ENCODE data around the gene PPIF. TPM values are rescaled to one million over a fixed set of nuclear protein-coding genes. Genes with fewer than 3 reads are reported as not detected.

The PPIF gene
- total RNA-seq, 1 donor = 39.1 TPM

DNA sequence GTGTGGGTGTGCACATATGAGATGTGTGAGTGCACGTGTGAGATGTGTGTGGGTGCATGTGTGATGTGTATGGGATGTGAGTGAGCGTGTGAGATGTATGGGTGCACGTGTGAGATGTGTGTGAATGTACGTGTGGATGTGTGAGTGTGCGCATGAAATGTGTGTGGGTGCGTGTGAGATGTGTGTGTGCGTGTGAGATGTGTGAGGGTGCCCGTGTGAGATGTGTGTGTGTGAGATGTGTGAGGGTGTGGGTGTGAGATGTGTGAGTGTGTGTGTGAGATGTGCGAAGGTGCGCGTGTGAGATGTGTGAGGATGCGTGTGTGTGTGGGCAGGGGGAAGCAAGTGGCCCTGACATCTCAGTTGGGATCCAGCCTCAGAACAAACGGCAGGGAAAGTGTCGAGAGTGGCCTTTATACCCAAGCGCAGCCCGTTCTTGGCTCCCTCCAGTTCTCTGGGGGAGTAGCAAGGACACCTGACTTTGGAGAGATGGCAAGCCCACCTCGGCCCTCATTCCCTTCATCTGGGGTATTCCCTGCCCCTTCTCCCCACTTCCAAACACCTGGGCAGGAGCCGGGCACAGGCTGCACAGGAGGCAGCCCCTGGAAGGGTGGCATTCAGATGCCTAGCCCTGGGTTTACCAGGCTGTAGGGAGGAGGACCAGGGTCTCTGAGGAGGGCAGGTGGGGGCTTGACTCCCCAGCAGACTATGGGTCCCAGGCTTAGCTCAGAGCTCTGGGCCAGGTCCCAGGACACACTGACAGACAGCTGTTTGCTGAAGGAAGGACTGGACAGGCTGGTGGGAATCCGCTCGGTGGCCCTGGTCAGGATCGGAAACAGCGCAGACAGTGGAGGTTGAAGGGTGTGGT lies 31.6 kb downstream of the PPIF start:
- H2AFZ ChIP-seq (ENCODE audit: low read length) = no peak overlapping the region
- no peaks in the 10 kb centered on the region for H3K27me3 ChIP-seq (ENCODE audit: insufficient read depth, low read length)
- no peak overlapping the region for H3K27ac ChIP-seq (ENCODE audit: low read depth, low read length)
- H3K4me1 ChIP-seq (ENCODE audit: insufficient read depth, low read length) = peaks cover 49% of the 10 kb centered on the region
- no peaks in the 10 kb centered on the region for H3K9me3 ChIP-seq (ENCODE audit: low read depth, low read length)
- H4K20me1 ChIP-seq (ENCODE audit: insufficient read depth, low read length) = no peaks in the 10 kb centered on the region
- peak; percentile 30 for DNase-seq (ENCODE audit: insufficient read length, low spot score, missing footprints)
- no peak overlapping the region for H3K4me2 ChIP-seq (ENCODE audit: insufficient read depth, low read length)
- H3K4me3 ChIP-seq (ENCODE audit: insufficient read depth, low read length) = no peak overlapping the region
- no peaks in the 10 kb centered on the region for H3K79me2 ChIP-seq (ENCODE audit: insufficient read depth, low read length)
- TF ChIP-seq, protein P1, sequence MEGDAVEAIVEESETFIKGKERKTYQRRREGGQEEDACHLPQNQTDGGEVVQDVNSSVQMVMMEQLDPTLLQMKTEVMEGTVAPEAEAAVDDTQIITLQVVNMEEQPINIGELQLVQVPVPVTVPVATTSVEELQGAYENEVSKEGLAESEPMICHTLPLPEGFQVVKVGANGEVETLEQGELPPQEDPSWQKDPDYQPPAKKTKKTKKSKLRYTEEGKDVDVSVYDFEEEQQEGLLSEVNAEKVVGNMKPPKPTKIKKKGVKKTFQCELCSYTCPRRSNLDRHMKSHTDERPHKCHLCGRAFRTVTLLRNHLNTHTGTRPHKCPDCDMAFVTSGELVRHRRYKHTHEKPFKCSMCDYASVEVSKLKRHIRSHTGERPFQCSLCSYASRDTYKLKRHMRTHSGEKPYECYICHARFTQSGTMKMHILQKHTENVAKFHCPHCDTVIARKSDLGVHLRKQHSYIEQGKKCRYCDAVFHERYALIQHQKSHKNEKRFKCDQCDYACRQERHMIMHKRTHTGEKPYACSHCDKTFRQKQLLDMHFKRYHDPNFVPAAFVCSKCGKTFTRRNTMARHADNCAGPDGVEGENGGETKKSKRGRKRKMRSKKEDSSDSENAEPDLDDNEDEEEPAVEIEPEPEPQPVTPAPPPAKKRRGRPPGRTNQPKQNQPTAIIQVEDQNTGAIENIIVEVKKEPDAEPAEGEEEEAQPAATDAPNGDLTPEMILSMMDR (IDR thresholded peaks at IDR 0.05; ENCODE audit: extremely low read depth, low read depth, low read length) = no peak
- H3K36me3 ChIP-seq (ENCODE audit: insufficient read depth, low read length) = no peaks in the 10 kb centered on the region

DNA sequence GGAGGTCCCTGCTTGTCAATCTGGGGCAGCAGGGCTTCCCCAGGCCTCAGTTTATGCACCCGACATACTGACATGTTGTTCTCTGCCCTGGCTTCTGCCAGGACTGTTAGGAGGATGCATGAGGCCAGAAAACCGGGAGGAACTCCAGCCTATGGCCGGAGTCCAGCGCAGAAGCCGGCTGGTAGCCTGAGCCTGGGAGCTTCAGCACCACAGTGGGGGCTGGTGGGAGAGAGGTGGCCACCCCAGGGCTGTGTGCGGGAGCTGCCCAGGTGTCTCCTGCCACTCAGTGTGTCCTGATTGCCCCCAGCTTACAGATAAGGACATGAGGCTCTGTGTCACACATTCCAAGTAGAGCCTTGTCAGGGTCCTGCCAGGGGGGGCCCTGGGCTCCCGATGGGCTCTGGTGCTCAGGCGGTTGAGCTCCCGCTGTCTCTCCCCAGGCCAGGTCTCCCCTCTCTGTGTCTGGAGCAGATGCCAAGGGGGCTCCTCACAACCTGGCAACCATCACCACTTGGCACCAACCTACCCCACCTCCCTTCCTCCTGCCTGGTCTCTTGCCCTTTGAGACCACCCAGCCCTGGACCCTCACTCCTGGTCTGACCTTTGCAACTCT lies 32.3 kb downstream of the PPIF start:
- DNase-seq (ENCODE audit: insufficient read length, low spot score, missing footprints) = peak; percentile 81
- Histone ChIP-seq H2AFZ (ENCODE audit: low read length) (peak overlapping the region; percentile 60), H4K20me1 (ENCODE audit: insufficient read depth, low read length) (no peaks in the 10 kb centered on the region), H3K27ac (ENCODE audit: low read depth, low read length) (peak overlapping the region; percentile 45), H3K79me2 (ENCODE audit: insufficient read depth, low read length) (no peaks in the 10 kb centered on the region), H3K4me1 (ENCODE audit: insufficient read depth, low read length) (peaks cover 44% of the 10 kb centered on the region), H3K9me3 (ENCODE audit: low read depth, low read length) (no peaks in the 10 kb centered on the region), H3K36me3 (ENCODE audit: insufficient read depth, low read length) (peaks cover 1% of the 10 kb centered on the region), H3K27me3 (ENCODE audit: insufficient read depth, low read length) (no peaks in the 10 kb centered on the region), H3K4me2 (ENCODE audit: insufficient read depth, low read length) (no peak overlapping the region), H3K4me3 (ENCODE audit: insufficient read depth, low read length) (peak overlapping the region; percentile 14)
- TF ChIP-seq, protein P1 (IDR thresholded peaks at IDR 0.05; ENCODE audit: extremely low read depth, low read depth, low read length) = no peak

DNA sequence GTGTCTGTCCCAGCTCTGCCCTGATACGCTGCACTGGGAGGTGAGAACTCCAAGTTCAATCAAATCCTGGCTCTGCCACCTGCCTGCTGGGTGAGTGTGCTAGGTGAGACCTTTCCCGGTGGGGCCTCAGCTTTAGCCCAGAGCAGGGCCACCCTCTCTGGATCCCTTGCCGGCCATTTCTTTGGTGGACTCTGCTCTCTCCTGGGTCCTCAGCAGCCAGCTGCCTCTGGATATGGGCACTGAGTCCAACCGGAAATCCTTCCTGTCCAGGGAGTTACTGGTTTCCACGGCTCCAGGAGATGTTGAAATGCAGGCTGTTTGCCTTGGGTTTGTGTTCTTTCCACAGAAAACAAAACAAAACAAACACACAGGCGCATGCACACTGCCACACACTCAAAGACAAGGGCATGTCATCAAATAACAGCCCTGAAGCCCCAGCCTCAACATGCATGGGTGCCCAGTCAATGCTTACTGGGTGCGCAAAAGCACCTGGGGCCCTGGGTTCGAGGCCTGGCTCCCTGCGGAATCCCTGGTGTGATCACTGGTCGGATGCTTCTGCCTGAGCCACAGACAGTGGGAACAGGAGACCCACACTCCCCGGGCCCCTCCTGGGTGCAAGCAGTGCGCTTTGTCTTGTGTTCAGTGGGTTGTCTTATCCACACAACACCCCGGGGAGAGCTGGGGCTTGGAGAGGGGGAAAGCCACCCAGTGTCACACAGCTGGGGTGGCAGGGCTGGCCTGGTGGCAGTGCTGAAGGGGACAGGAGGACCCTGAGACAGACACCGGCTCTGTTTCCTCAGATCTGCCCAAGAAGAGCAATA lies 33.1 kb downstream of the PPIF start:
- H3K27ac ChIP-seq (ENCODE audit: low read depth, low read length) = peak overlapping the region; percentile 45

More for the DNA sequence above, 33.1 kb downstream of the PPIF start:
- Histone ChIP-seq H3K27me3 (ENCODE audit: insufficient read depth, low read length) (no peaks in the 10 kb centered on the region), H3K79me2 (ENCODE audit: insufficient read depth, low read length) (no peaks in the 10 kb centered on the region), H3K4me3 (ENCODE audit: insufficient read depth, low read length) (peak overlapping the region; percentile 14), H3K4me1 (ENCODE audit: insufficient read depth, low read length) (peaks cover 38% of the 10 kb centered on the region), H2AFZ (ENCODE audit: low read length) (peak overlapping the region; percentile 60), H3K4me2 (ENCODE audit: insufficient read depth, low read length) (no peak overlapping the region), H3K36me3 (ENCODE audit: insufficient read depth, low read length) (peaks cover 7% of the 10 kb centered on the region), H3K9me3 (ENCODE audit: low read depth, low read length) (no peaks in the 10 kb centered on the region), H4K20me1 (ENCODE audit: insufficient read depth, low read length) (no peaks in the 10 kb centered on the region)
- DNase-seq (ENCODE audit: insufficient read length, low spot score, missing footprints) = peak; percentile 91
- TF ChIP-seq, protein P1 (IDR thresholded peaks at IDR 0.05; ENCODE audit: extremely low read depth, low read depth, low read length) = no peak

Data from osteoblast (primary cell).